Brain pericyte (primary cell): Measurements from ENCODE around the gene WDR4.
"Not testable (repeated sequence)": the region's sequence is repeated elsewhere in the genome, so short reads cannot be mapped to it uniquely, and the experiment has no call there.

Source experiments
- DNase-seq: peaks from one replicate; pipeline ENCODE4 v3.0.0-alpha.2; 2012; ENCODE audit warnings: low read depth, low spot score

WDR4 gene

GRCh38 chr21:42815217-42815616 is 64.1 kb downstream of the WDR4 start:
- no peak for DNase-seq

- DNase-seq: not testable (repeated sequence)
These were observed 66.7 kb downstream of the WDR4 start for GRCh38 chr21:42812528-42813241.

- no peak for DNase-seq
These were observed 67.4 kb downstream of the WDR4 start for GRCh38 chr21:42811960-42812359.

DNA sequence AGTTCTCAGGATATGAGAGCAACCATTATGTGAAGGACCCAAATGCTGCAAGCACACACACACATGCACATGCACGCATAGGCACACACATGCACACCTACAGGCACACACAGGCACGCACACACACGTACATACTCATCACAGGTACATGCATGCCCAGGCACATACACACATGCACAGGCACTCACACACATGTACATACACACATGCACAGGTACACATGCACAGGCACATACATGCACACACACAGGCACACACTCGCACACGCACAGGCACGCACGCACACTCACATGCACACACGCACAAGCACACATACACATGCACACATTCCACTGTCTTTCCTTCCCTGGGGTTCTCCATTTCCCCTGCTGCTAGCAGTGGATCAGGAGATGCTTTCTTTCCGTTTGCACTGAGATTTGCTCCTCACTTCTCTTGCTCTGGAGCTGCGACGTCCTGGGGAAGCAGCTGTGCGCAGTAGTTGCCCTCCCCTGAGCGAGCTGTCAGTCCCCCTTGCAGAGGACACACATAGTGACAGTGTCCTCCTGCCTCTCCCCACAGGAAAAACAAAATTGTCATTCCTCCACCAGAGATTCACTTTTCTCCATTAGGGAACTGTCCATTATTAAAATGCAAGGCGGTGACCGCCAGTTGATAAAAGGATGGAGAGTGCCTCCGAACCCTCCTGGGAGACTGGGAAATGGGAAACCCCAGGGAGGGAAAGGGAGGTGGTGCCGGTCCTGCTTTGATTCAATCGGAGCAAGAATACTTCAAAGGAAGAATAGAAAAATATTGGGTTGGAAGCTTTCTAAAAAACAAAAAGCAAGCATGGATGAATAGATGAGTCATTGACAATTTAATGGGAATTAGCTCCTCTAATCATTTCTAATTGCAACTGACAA is 69.5 kb downstream of the WDR4 start:
- DNase-seq: no peak

- no peak for DNase-seq
These were observed 70.2 kb downstream of the WDR4 start for GRCh38 chr21:42809171-42809570.

- no peak for DNase-seq
These were observed 71.3 kb downstream of the WDR4 start for GRCh38 chr21:42807938-42808613.

GRCh38 chr21:42807293-42807895 is 71.9 kb downstream of the WDR4 start:
- not testable (repeated sequence) for DNase-seq

GRCh38 chr21:42806509-42807140 is 72.7 kb downstream of the WDR4 start:
- DNase-seq: no peak

- not testable (repeated sequence) for DNase-seq
These were observed 77.7 kb downstream of the WDR4 start for GRCh38 chr21:42801616-42802015.

- no peak for DNase-seq
These were observed 79.4 kb downstream of the WDR4 start for GRCh38 chr21:42799948-42800347.

GRCh38 chr21:42799516-42799915 is 79.8 kb downstream of the WDR4 start:
- DNase-seq: no peak
